NCI-H2196 (cell line): Measurements from ENCODE around the gene WDR37.
"Not testable (repeated sequence)": the region's sequence is repeated elsewhere in the genome, so short reads cannot be mapped to it uniquely, and the experiment has no call there.

Experiments
- DNase-seq: peaks from one replicate; lab custom pipeline; 2025; ENCODE audit not compliant: unreplicated experiment; lab: John Stamatoyannopoulos, UW

Gene WDR37

DNA sequence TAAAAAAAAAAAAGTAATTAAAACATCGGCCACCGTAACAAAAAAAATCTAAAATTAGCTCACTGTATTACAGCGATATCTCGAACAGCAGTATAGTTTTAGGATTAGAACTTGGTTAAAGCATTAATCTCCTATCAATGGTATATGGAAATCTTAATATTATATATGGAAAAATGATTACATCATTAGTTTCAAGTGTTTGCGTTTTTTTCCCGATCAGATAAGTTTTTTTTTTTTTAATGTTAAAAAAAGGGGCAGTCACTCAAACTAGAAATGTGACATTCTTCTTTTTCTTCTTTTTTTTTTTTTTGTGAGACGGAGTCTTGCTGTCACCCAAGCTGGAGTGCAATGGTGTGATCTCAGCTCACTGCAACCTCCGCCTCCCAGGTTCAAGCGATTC is 14.7 kb upstream of the WDR37 start:
- no peak for DNase-seq

GRCh38 chr10:1043532-1043995 is 12.6 kb upstream of the WDR37 start:
- DNase-seq, result no peak

- DNase-seq, result no peak
Measured at GRCh38 chr10:1044146-1044545, 12.0 kb upstream of the WDR37 start.

- DNase-seq, result no peak
Measured at GRCh38 chr10:1044964-1045363, 11.2 kb upstream of the WDR37 start.

DNA sequence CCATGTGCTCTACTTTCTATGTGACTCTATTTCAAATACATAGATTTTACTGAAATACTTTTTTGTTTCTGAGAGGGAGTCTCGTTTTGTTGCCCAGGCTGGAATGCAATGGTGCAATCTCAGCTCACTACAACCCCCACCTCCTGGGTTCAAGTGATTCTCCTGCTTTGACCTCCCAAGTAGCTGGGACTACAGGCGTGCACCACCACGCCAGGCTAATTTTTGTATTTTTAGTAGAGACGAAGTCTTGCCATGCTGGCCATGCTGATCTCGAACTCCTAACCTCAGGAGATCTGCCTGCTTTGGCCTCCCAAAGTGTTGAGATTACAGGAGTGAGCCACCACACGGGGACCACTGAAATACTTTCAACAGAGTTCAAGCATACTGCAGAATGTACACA is 10.8 kb upstream of the WDR37 start:
- no peak for DNase-seq

DNA sequence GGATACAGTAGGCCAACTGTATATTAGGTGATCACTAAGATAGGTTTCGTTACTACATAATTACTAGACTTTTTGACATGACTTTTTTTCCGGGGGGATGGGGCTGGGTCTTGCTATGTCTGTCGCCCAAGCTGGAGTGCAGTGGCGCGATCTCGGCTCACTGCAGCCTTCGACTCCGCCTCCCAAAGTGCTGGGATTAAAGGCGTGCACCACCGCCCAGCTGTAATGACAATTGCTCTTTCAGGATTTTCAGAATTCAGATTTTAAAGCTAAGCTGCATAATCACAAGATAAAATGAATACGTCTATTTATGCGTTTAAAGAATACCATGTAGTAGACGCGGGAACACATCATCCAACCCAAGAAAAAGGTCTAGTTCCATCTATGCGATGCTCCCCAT is 8.2 kb upstream of the WDR37 start:
- no peak for DNase-seq

DNA sequence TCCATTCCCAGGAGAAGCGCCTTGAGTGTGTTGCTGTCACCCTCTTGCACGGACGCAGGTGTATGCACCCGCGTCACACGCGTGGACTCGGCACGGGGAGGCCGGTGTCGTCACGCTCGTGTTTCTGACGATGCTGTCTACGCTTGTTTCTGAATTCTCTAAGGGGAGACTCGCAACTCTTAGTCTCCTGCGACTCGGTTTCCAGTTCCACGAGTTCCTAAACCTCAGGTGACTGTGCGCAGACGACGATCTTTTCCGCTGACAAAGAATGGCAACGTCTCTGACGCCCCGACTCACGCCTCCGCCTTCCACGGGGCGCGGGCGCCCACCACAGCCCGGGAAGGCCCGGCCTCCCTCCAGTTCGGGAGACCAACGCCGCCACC is 7.8 kb upstream of the WDR37 start:
- DNase-seq, result no peak

DNA sequence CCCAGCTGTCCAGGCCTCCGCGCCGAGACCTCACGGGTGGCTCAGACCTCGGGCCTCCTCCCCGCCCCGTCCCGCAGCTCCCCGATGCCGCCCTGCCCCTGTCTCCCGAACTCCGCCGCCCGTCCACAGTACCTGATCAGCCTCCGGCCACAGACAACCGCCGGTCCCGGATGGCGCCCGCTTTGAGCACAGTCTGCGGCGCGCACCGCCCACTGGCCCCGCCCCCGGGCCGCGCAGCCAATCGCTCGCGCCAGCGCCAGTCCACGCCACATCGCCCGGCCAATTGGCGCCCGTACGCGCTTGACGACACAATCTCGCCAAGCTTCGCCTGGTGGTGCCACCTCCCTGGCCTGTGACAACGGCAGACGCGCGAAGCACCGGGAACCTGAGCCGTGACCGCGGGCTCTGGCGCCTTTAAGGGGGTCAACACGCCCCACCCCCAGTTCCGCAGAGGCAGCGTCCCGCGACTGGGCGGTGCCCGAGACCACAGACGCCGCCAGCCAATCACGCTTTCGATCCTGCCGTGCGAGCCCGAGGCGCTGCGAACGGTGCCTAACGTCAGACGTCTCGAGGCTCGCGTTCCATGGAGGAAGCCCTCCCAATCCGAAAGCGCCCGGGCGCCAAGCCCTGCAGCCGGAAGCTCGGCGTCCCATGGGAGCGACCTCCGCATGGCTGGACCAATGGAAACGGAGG is 7.3 kb upstream of the WDR37 start, which contains the start of gene IDI1:
Gene IDI1 (minus strand): TSS at position 388 of the 693 bp plus-strand sequence. CDS start 116 bp downstream, at position 272.
- peak; percentile 97 for DNase-seq

GRCh38 chr10:1049425-1049958 is 6.7 kb upstream of the WDR37 start:
- no peak for DNase-seq

- no peak for DNase-seq
Measured at GRCh38 chr10:1050145-1050544, 6.0 kb upstream of the WDR37 start.

- DNase-seq, result no peak
Measured at GRCh38 chr10:1050554-1050953, 5.6 kb upstream of the WDR37 start.

- no peak for DNase-seq
Measured at GRCh38 chr10:1054684-1055083, 1.5 kb upstream of the WDR37 start.

DNA sequence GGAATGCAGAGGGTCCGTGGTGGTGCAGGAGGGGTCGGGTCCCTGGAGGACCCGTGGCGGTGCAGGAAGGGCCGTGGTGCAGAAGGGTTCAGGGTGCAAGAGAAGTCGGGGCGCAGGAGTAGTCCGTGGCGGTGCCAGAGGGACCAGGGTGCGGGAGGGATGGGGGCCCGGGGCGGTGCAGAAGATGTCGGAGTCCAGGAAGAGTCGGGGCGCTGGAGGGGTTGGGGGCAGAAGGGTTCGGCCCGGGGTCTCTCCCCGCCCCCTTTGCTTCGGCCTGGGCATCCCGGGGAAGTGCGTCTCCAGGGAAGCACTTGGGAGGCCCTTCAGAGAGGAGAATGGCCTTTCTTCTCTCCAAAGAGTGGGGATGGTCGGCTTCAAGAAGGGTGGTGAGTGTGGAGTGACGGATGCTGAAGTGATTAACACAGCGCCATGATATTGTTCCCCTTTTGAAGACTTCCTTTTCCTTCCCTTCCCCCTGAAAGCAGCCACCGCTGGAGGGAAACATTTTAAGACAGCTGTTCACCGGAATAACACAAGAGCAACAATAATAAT is 997 bp downstream of the WDR37 start:
- DNase-seq, result no peak

DNA sequence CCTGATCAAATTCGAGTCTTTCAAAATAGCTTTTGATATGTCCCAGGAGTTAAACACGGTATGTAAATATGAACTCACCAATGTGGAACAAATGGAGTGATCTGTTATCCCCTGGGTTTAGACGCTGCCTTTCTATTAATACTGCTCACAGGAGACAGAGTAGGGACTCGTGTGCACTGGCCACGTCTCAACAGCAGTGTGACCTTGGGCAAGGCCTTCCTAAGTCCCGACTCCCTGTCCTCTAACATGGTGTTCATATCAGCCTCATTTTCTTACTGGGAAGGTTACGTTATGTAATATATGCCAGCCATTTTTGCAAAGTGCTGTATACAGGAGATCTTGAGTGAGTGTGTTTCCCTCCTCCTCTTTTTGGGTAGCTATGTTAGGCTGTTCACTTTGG is 1.8 kb downstream of the WDR37 start:
- DNase-seq, result no peak

DNA sequence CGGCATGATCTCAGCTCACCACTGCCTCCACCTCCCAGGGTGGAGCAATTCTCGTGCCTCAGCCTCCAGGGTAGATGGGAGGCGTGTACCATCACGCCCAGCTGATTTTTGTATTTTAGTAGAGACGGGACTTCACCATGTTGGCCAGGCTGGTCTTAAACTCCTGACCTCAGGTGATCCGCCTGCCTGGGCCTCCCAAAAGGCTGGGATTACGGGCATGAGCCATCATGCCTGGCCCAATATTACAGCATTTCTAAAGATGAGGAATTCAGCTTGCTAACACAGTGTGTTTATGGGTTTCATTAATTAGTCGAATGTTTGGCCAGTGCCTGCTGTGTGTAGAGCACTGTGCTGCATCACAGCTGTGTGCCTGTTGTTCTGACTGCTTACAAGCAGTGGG is 3.7 kb downstream of the WDR37 start:
- DNase-seq, result no peak

GRCh38 chr10:1061930-1062774 is 6.0 kb downstream of the WDR37 start:
- DNase-seq, result no peak

- DNase-seq, result no peak
Measured at GRCh38 chr10:1063232-1063865, 7.2 kb downstream of the WDR37 start.

GRCh38 chr10:1064964-1065247 is 8.7 kb downstream of the WDR37 start:
- DNase-seq, result no peak

- DNase-seq, result not testable (repeated sequence)
Measured at GRCh38 chr10:1066734-1067133, 10.5 kb downstream of the WDR37 start.

GRCh38 chr10:1068380-1069361 is 12.5 kb downstream of the WDR37 start:
- DNase-seq, result no peak
